Measurements from ENCODE around the gene VAPB.

VAPB gene

GRCh38 chr20:58417438-58417837 lies 28.4 kb downstream of the VAPB start:
- no peak overlapping the region for H3K4me3 ChIP-seq (ENCODE audit: severe bottlenecking)
- DNase-seq (ENCODE audit: low spot score) (no peak), ATAC-seq (ENCODE audit: low read depth) (no peak)
- no peak overlapping the region for H3K27ac ChIP-seq (ENCODE audit: poor library complexity, severe bottlenecking)
- H3K36me3 ChIP-seq (ENCODE audit: low read depth): peaks cover 77% of the 10 kb centered on the region
- H3K4me1 ChIP-seq (ENCODE audit: insufficient read depth, poor library complexity, severe bottlenecking): peaks cover 12% of the 10 kb centered on the region
- H3K9me3 ChIP-seq (ENCODE audit: severe bottlenecking): no peaks in the 10 kb centered on the region
- TF ChIP-seq CTCF (IDR thresholded peaks at IDR 0.05; ENCODE audit: poor library complexity, severe bottlenecking): no peak
- no peaks in the 10 kb centered on the region for H3K27me3 ChIP-seq (ENCODE audit: insufficient read depth, poor library complexity, severe bottlenecking)

GRCh38 chr20:58418949-58419748 lies 30.1 kb downstream of the VAPB start:
- Histone ChIP-seq H3K27me3 (ENCODE audit: insufficient read depth, poor library complexity, severe bottlenecking) (no peaks in the 10 kb centered on the region), H3K27ac (ENCODE audit: poor library complexity, severe bottlenecking) (no peak overlapping the region), H3K9me3 (ENCODE audit: severe bottlenecking) (no peaks in the 10 kb centered on the region), H3K4me3 (ENCODE audit: severe bottlenecking) (no peak overlapping the region), H3K4me1 (ENCODE audit: insufficient read depth, poor library complexity, severe bottlenecking) (peaks cover 17% of the 10 kb centered on the region), H3K36me3 (ENCODE audit: low read depth) (peaks cover 88% of the 10 kb centered on the region)
- ATAC-seq (ENCODE audit: low read depth) (no peak), DNase-seq (ENCODE audit: low spot score) (no peak)
- no peak for TF ChIP-seq CTCF (IDR thresholded peaks at IDR 0.05; ENCODE audit: poor library complexity, severe bottlenecking)

GRCh38 chr20:58420798-58421496 lies 31.9 kb downstream of the VAPB start:
- DNase-seq (ENCODE audit: low spot score) (no peak), ATAC-seq (ENCODE audit: low read depth) (peak; percentile 97)
- TF ChIP-seq CTCF (IDR thresholded peaks at IDR 0.05; ENCODE audit: poor library complexity, severe bottlenecking): no peak
- Histone ChIP-seq H3K4me1 (ENCODE audit: insufficient read depth, poor library complexity, severe bottlenecking) (peaks cover 17% of the 10 kb centered on the region), H3K4me3 (ENCODE audit: severe bottlenecking) (no peak overlapping the region), H3K36me3 (ENCODE audit: low read depth) (peaks cover 90% of the 10 kb centered on the region), H3K9me3 (ENCODE audit: severe bottlenecking) (no peaks in the 10 kb centered on the region), H3K27me3 (ENCODE audit: insufficient read depth, poor library complexity, severe bottlenecking) (no peaks in the 10 kb centered on the region), H3K27ac (ENCODE audit: poor library complexity, severe bottlenecking) (no peak overlapping the region)

- no peak overlapping the region for H3K27ac ChIP-seq (ENCODE audit: poor library complexity, severe bottlenecking)
- peaks cover 17% of the 10 kb centered on the region for H3K4me1 ChIP-seq (ENCODE audit: insufficient read depth, poor library complexity, severe bottlenecking)
- peaks cover 89% of the 10 kb centered on the region for H3K36me3 ChIP-seq (ENCODE audit: low read depth)
- DNase-seq (ENCODE audit: low spot score): no peak
- H3K27me3 ChIP-seq (ENCODE audit: insufficient read depth, poor library complexity, severe bottlenecking): no peaks in the 10 kb centered on the region
- H3K4me3 ChIP-seq (ENCODE audit: severe bottlenecking): no peak overlapping the region
- no peak for TF ChIP-seq CTCF (IDR thresholded peaks at IDR 0.05; ENCODE audit: poor library complexity, severe bottlenecking)
- H3K9me3 ChIP-seq (ENCODE audit: severe bottlenecking): no peaks in the 10 kb centered on the region
- no peak for ATAC-seq (ENCODE audit: low read depth)
Measured at GRCh38 chr20:58421497-58421850, 32.4 kb downstream of the VAPB start.

All from RWPE2 (cell line).